K562 (cell line): Measurements from ENCODE around the gene LRRC27. TPM values are rescaled to one million over a fixed set of nuclear protein-coding genes. Genes with fewer than 3 reads are reported as not detected.

Source experiments
- ATAC-seq: fragments of 200-7000 bp; cut with Tn5 transposase; 3 replicates; pipeline ENCODE4 v1.9.1; 2020; ENCODE audit warnings: moderate library complexity
- BruUV-seq: library from RNA; stranded (reverse); fragments of 400-500 nt; replicated peaks from 2 replicates; lab custom pipeline; 2021; lab: Mats Ljungman, UMichigan
- CTCF ChIA-PET: fragments of 300-600 bp; formaldehyde crosslinking; extraction: SDS; loops from one replicate; lab custom pipeline; 2021; ENCODE audit warnings: low intra/inter-chr PET ratio; lab: Yijun Ruan, JAX
- POLR2A ChIA-PET: fragments of 300-600, 350-650 bp; sonication (Branson Sonifier 250); formaldehyde crosslinking; extraction: SDS; loops from one replicate; lab custom pipeline; 2021; ENCODE audit warnings: antibody characterized with exemption, inconsistent platforms; lab: Yijun Ruan, JAX
- DNase-seq, 4 experiments: peaks; one replicate each; pipeline versions ENCODE4 v3.0.0 to v3.0.0-alpha.2; 2011 to 2018; ENCODE audit warnings: low spot score in 3 of 4, mixed read lengths in 3 of 4; ENCODE audit errors: extremely low read depth in 1 of 4
- FAIRE-seq: peaks from 2 replicates; lab custom pipeline; 2011; peaks lifted over from hg19 to GRCh38; lab: Jason Lieb, UNC
- H2AFZ ChIP-seq: 2 replicates; pipeline ENCODE4 v1.6.0; 2011; ENCODE audit warnings: low read depth, low read length, control low read depth, inconsistent platforms
- H3K27ac ChIP-seq: fragments of 200-600 bp; 3 replicates; pipeline ENCODE4 v1.8.0; 2011; ENCODE audit warnings: low read depth, mild to moderate bottlenecking, control low read depth, inconsistent platforms, low read length, moderate library complexity, mixed read lengths; ENCODE audit errors: extremely low read depth
- H3K27me3 ChIP-seq, 2 experiments: fragments of 300-600 bp in 1 of 2; 2 replicates in 1 of 2; 3 replicates in 1 of 2; pipeline versions ENCODE4 v1.6.0 to v1.8.0; 2011; ENCODE audit warnings: inconsistent platforms in 2 of 2, low read length in 2 of 2, mild to moderate bottlenecking in 1 of 2, mixed read lengths in 1 of 2, moderate library complexity in 1 of 2; ENCODE audit not compliant: control insufficient read depth in 2 of 2, insufficient read depth in 2 of 2
- H3K36me3 ChIP-seq: fragments of 300-600 bp; 3 replicates; pipeline ENCODE4 v1.8.0; 2011; ENCODE audit warnings: mild to moderate bottlenecking, low read length, inconsistent platforms; ENCODE audit not compliant: control insufficient read depth, insufficient read depth
- H3K4me1 ChIP-seq, 2 experiments: fragments of 200-600 bp in 1 of 2; replicated peaks in 1 of 2; 2 replicates in 1 of 2; 3 replicates in 1 of 2; pipeline versions ENCODE4 v1.5.1 to v1.8.0; 2011; ENCODE audit warnings: inconsistent platforms in 2 of 2, low read length in 2 of 2, mild to moderate bottlenecking in 1 of 2, mixed read lengths in 1 of 2, moderate library complexity in 1 of 2; ENCODE audit not compliant: control insufficient read depth in 2 of 2, insufficient read depth in 2 of 2
- H3K4me2 ChIP-seq: 2 replicates; pipeline ENCODE4 v1.6.1; 2011; ENCODE audit warnings: low read length, control low read depth, inconsistent platforms, mixed read lengths; ENCODE audit not compliant: insufficient read depth
- H3K4me3 ChIP-seq: fragments of 200-600 bp; sonication (generic), shearing (Covaris generic); 2 replicates; pipeline ENCODE4 v1.5.1; 2016; ENCODE audit warnings: control low read depth, inconsistent platforms
- H3K79me2 ChIP-seq: fragments of 200-600 bp; 3 replicates; pipeline ENCODE4 v1.8.0; 2011; ENCODE audit warnings: low read length, inconsistent platforms; ENCODE audit not compliant: control insufficient read depth, insufficient read depth
- H3K9ac ChIP-seq, 2 experiments: 2 replicates each; pipeline versions ENCODE4 v1.6.0 to v1.6.1; 2011; ENCODE audit warnings: low read depth in 2 of 2, low read length in 2 of 2, control low read depth in 1 of 2, inconsistent platforms in 1 of 2, mild to moderate bottlenecking in 1 of 2, mixed read lengths in 1 of 2; ENCODE audit not compliant: insufficient read depth in 1 of 2
- H3K9me1 ChIP-seq: one replicate; pipeline ENCODE4 v1.6.0; 2011; ENCODE audit warnings: inconsistent platforms, mild to moderate bottlenecking, low read length, moderate library complexity; ENCODE audit not compliant: control insufficient read depth, insufficient read depth
- H3K9me3 ChIP-seq: replicated peaks from 2 replicates; pipeline ENCODE4 v1.5.1; 2011; ENCODE audit warnings: low read depth, low read length, inconsistent platforms; ENCODE audit not compliant: control insufficient read depth, insufficient read depth
- H4K20me1 ChIP-seq: replicated peaks from 2 replicates; pipeline ENCODE4 v1.6.1; 2011; ENCODE audit warnings: low read length, inconsistent platforms, mixed read lengths; ENCODE audit not compliant: control insufficient read depth, insufficient read depth
- PRPF4 ChIP-seq: fragments of 200-400 bp; formaldehyde crosslinking; IDR thresholded peaks from one replicate; pipeline ENCODE4 v1.6.1; 2017; ENCODE audit warnings: low read length, low read depth, mild to moderate bottlenecking; ENCODE audit not compliant: insufficient read depth, poor library complexity, severe bottlenecking
- SMAD2 ChIP-seq: fragments of 150-350 bp; IDR thresholded peaks from 2 replicates; pipeline ENCODE4 v1.6.1; 2014; ENCODE audit warnings: low read depth, mild to moderate bottlenecking, low read length
- ZEB2 ChIP-seq: fragments of 450-650 bp; IDR thresholded peaks from 2 replicates; pipeline ENCODE4 v1.6.1; 2016
- ZFPM2 ChIP-seq: fragments of 250-450 bp; sonication (Bioruptor Pico); IDR thresholded peaks from 2 replicates; pipeline ENCODE4 v1.5.1; 2022; ENCODE audit warnings: mild to moderate bottlenecking
- WGBS: fragments of 100-300 bp; shearing (Covaris generic); methylation state at CpG from one replicate; pipeline ENCODE4 v1.1.6; 2016; ENCODE audit warnings: low coverage, mixed read lengths; ENCODE audit not compliant: insufficient coverage; ENCODE audit errors: missing lambda C conversion rate; 5-methylcytosine and 5-hydroxymethylcytosine counted together
- in situ Hi-C: fragments of 300-500 bp; cut with MboI; formaldehyde crosslinking; loops from 4 replicates; pipeline ENCODE4 v1.15.0; 2018; ENCODE audit warnings: inconsistent platforms, mixed read lengths
- intact Hi-C: fragments of 100-400 bp; cut with micrococcal nuclease; formaldehyde crosslinking; loops from 2 replicates; pipeline ENCODE4 v1.14.2; 2022
- polyA plus RNA-seq, 8 experiments: library from polyadenylated mRNA; depleted of rRNA in 4 of 8; stranded (reverse) in 5 of 8; unstranded in 3 of 8; fragments of >200 nt; fragmentation: Nextera tagmentation in 2 of 8; fragmentation: Illumina TruSeq in 1 of 8; extraction: Ambion mirVana in 2 of 8; extraction: Trizol in 1 of 8; gene quantifications; 2 replicates each; pipeline versions ENCODE4 v1.2.1 to v1.2.3, GENCODE V29; 2011 to 2014; ENCODE audit warnings: inconsistent platforms in 1 of 8, missing spikeins in 1 of 8
- total RNA-seq, 7 experiments: library from RNA; depleted of rRNA in 6 of 7; stranded (reverse); fragments of >200 nt in 6 of 7; fragmentation: Illumina TruSeq in 2 of 7; extraction: Trizol in 2 of 7; gene quantifications; 2 replicates each; pipeline versions ENCODE4 v1.2.1 to v1.2.3, GENCODE V29; 2011 to 2021; ENCODE audit warnings: low replicate concordance in 1 of 7
- TF ChIP-seq, protein P1 (sequence below): IDR thresholded peaks from 2 replicates; pipeline ENCODE4 v1.6.1; 2012; ENCODE audit warnings: low read depth, low read length, improper control_type of control experiment, borderline replicate concordance
- TF ChIP-seq, protein P2 (sequence below): fragments of 150-350 bp; conservative IDR thresholded peaks from 2 replicates; pipeline ENCODE4 v1.6.1; 2014; ENCODE audit warnings: low read length

The LRRC27 gene
- total and polyA plus RNA-seq, 9 of the 15 experiments (the other 6 are each of a cell fraction or from before 2014, with no cell fraction given), result 0.10 to 2.7 (median 1.4) TPM

DNA sequence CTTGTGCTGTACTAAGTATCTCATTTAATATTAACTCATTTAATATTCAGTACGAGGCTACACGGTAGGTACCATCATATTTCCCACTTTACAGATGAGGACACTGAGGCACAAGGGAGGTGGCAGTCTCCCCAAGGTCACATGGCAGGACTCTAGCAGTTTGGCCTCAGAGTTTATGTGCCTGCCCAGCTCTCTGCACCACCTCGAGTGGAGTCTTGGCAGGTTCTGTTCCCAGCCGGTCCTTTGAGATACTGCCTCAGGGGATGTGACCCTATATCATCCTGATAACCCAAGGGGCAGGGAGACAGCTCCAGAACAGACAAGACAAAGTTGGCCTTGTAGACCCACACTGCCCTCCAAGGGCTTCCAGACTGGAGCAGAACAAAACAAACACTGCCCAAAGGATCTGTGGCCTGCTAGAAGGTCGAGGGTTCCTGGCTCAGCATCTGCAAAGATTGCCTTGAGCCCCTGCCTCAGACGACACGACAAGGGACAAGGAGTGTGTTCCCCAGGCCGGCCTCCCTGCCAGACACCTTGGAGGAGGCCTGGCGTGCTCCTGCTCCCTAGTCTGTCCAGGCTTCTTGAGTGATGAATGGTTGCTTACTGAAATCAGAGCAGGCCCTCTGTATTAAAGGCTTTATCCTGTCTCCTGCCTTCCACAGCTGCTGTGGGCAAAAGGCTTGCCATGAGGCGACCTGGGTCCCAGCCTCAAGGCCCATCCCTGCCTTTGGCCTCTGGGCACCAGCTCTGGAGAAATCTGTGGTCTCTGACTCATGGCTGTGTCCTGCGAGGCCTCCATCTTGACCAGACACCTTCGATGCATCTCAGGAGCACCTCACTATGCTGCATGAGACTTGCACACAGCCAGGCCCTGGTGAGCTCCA lies 61.1 kb downstream of the LRRC27 start (continued):
- TF ChIP-seq, protein P1, sequence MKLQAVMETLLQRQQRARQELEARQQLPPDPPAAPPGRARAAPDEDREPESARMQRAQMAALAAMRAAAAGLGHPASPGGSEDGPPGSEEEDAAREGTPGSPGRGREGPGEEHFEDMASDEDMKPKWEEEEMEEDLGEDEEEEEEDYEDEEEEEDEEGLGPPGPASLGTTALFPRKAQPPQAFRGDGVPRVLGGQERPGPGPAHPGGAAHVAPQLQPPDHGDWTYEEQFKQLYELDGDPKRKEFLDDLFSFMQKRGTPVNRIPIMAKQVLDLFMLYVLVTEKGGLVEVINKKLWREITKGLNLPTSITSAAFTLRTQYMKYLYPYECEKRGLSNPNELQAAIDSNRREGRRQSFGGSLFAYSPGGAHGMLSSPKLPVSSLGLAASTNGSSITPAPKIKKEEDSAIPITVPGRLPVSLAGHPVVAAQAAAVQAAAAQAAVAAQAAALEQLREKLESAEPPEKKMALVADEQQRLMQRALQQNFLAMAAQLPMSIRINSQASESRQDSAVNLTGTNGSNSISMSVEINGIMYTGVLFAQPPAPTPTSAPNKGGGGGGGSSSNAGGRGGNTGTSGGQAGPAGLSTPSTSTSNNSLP, result no peak
- no peak for TF ChIP-seq PRPF4
- TF ChIP-seq SMAD2, result no peak
- TF ChIP-seq ZEB2, result no peak
- no peak for TF ChIP-seq ZFPM2 (CRISPR knock-in tag)

DNA sequence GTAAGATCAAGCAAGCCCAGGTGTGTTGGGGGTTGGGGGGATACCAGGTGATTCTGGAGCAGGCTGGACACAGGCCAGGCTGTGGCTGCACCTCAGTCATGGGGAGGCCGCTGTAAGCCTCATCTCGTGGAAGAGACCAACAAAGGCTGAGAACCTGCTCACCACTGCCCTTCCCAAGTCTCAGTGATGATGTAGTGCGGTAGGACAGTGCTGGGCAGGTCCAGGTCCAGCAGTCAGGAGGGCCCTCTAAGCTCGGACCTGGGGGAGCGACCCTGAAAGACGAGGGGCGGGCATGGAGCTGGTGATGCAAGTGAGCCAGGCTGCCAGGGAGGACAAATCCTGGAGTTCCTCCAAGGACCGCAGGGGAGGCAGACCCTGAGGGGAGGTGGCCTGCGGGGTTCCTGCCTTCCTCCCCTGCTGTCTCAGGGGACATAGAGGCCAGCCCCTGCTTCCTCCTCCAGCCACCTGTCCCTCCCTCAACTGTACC lies 61.7 kb downstream of the LRRC27 start:
- Histone ChIP-seq H3K4me2 (no peak overlapping the region), H3K4me1 (peaks cover 5 to 57% of the 10 kb centered on the region in 2 experiments; a peak in 3 of 5 replicates), H2AFZ (no peak overlapping the region), H3K9me3 (no peaks in the 10 kb centered on the region), H3K79me2 (peaks cover 12% of the 10 kb centered on the region; the same call in 2 of the 3 replicates), H3K9me1 (no peaks in the 10 kb centered on the region), H3K9ac (0 out of 4 replicates have a peak overlapping the region, but pooled peaks of 1 of the 2 experiments have one; percentile 19), H3K36me3 (no peaks in the 10 kb centered on the region; the same call in 2 of the 3 replicates), H3K27ac (no peak overlapping the region), H3K4me3 (no peak overlapping the region), H3K27me3 (no peaks in the 10 kb centered on the region), H4K20me1 (no peaks in the 10 kb centered on the region)
- ChIA-PET CTCF (interaction anchor here (0.6 kb wide), 1 partner anchor 36 kb away, joined by 3 read pairs; no protein-coding TSS in a partner anchor), POLR2A (interaction anchor here (0.6 kb wide), 1 partner anchor 44 kb away, joined by 4 read pairs; no protein-coding TSS in a partner anchor)
- WGBS, result 23% methylated on average over 2 of the region's 9 CpGs
- FAIRE-seq (no peak), DNase-seq (no peak), ATAC-seq (no peak)
- in situ Hi-C loops, result loop anchor here (5.0 kb wide), 1 partner anchor 59 kb away; no protein-coding TSS in a partner anchor
- intact Hi-C loops, result loop anchor here (5.0 kb wide), 1 partner anchor 244 kb away; no protein-coding TSS in a partner anchor
- BruUV-seq, result no TSS peak
- TF ChIP-seq, protein P2, sequence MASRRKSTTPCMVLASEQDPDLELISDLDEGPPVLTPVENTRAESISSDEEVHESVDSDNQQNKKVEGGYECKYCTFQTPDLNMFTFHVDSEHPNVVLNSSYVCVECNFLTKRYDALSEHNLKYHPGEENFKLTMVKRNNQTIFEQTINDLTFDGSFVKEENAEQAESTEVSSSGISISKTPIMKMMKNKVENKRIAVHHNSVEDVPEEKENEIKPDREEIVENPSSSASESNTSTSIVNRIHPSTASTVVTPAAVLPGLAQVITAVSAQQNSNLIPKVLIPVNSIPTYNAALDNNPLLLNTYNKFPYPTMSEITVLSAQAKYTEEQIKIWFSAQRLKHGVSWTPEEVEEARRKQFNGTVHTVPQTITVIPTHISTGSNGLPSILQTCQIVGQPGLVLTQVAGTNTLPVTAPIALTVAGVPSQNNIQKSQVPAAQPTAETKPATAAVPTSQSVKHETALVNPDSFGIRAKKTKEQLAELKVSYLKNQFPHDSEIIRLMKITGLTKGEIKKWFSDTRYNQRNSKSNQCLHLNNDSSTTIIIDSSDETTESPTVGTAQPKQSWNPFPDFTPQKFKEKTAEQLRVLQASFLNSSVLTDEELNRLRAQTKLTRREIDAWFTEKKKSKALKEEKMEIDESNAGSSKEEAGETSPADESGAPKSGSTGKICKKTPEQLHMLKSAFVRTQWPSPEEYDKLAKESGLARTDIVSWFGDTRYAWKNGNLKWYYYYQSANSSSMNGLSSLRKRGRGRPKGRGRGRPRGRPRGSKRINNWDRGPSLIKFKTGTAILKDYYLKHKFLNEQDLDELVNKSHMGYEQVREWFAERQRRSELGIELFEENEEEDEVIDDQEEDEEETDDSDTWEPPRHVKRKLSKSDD, result no peak
